GM12878 (cell line): ENCODE data around the gene TRHDE. TPM values are rescaled to one million over a fixed set of nuclear protein-coding genes. Genes with fewer than 3 reads are reported as not detected.

Experiments
- ATAC-seq: fragments of 200-7000 bp; cut with Tn5 transposase; 3 replicates; pipeline ENCODE4 v1.9.1; 2020; ENCODE audit warnings: mild to moderate bottlenecking, moderate library complexity
- BruUV-seq: library from RNA; stranded (reverse); fragments of 400-500 nt; replicated peaks from 2 replicates; lab custom pipeline; 2021; lab: Mats Ljungman, UMichigan
- CTCF ChIA-PET: fragments of 300-600 bp; sonication (Branson Sonifier 250); formaldehyde crosslinking; extraction: SDS; loops from one replicate; lab custom pipeline; 2021; ENCODE audit warnings: inconsistent platforms; lab: Yijun Ruan, JAX
- POLR2A ChIA-PET: fragments of 350-600 bp; formaldehyde crosslinking; extraction: SDS; loops from one replicate; lab custom pipeline; 2021; ENCODE audit warnings: inconsistent platforms; lab: Charles Lee
- RAD21 ChIA-PET: fragments of 300-600 bp; sonication (Branson Sonifier 250); formaldehyde crosslinking; loops from one replicate; lab custom pipeline; 2023; ENCODE audit warnings: antibody characterized with exemption; ENCODE audit not compliant: unreplicated experiment; lab: Charles Lee
- SMC1A ChIA-PET: fragments of 300-600 bp; sonication (Branson Sonifier 250); formaldehyde crosslinking; loops from one replicate; lab custom pipeline; 2023; ENCODE audit not compliant: unreplicated experiment, uncharacterized antibody; lab: Charles Lee
- DNase-seq: peaks from one replicate; pipeline ENCODE4 v3.0.0-alpha.2; 2011; ENCODE audit warnings: low read depth, low spot score
- FAIRE-seq: peaks from 3 replicates; lab custom pipeline; 2011; peaks lifted over from hg19 to GRCh38; lab: Jason Lieb, UNC
- H2AFZ ChIP-seq: 2 replicates; pipeline ENCODE4 v1.6.0; 2011; ENCODE audit warnings: low read depth, low read length, control low read depth; ENCODE audit not compliant: control insufficient read depth
- H3K27ac ChIP-seq: 2 replicates; pipeline ENCODE4 v1.5.1; 2011; ENCODE audit warnings: control low read depth; ENCODE audit not compliant: control insufficient read depth, insufficient read depth
- H3K27me3 ChIP-seq, 2 experiments: replicated peaks in 1 of 2; 2 replicates each; pipeline versions ENCODE4 v1.6.0 to v1.6.1; 2011; ENCODE audit warnings: low read length in 1 of 2; ENCODE audit not compliant: control insufficient read depth in 2 of 2, insufficient read depth in 2 of 2
- H3K36me3 ChIP-seq, 2 experiments: 2 replicates each; pipeline ENCODE4 v1.5.1; 2011; ENCODE audit warnings: low read length in 1 of 2; ENCODE audit not compliant: control insufficient read depth in 2 of 2, insufficient read depth in 2 of 2
- H3K4me1 ChIP-seq: 2 replicates; pipeline ENCODE4 v1.6.1; 2011; ENCODE audit warnings: mild to moderate bottlenecking, low read length, moderate library complexity, mixed read lengths; ENCODE audit not compliant: control insufficient read depth, insufficient read depth
- H3K4me2 ChIP-seq: 2 replicates; pipeline ENCODE4 v1.6.0; 2011; ENCODE audit warnings: control low read depth; ENCODE audit not compliant: control insufficient read depth, insufficient read depth
- H3K4me3 ChIP-seq: fragments of 200-600 bp; sonication (generic); 2 replicates; pipeline ENCODE4 v1.5.1; 2016
- H3K79me2 ChIP-seq: 2 replicates; pipeline ENCODE4 v1.6.0; 2011; ENCODE audit warnings: low read length; ENCODE audit not compliant: control insufficient read depth, insufficient read depth
- H3K9ac ChIP-seq: 2 replicates; pipeline ENCODE4 v1.8.0; 2011; ENCODE audit warnings: low read length, control low read depth, mixed read lengths; ENCODE audit not compliant: control insufficient read depth, insufficient read depth
- H3K9me3 ChIP-seq: replicated peaks from 3 replicates; pipeline ENCODE4 v1.5.1; 2011; ENCODE audit warnings: mild to moderate bottlenecking, low read length; ENCODE audit not compliant: control insufficient read depth, insufficient read depth
- H4K20me1 ChIP-seq: 2 replicates; pipeline ENCODE4 v1.6.0; 2011; ENCODE audit not compliant: control insufficient read depth, insufficient read depth
- BCL3 ChIP-seq: IDR thresholded peaks from 2 replicates; pipeline ENCODE4 v1.6.1; 2011; ENCODE audit warnings: borderline replicate concordance, low read depth, mild to moderate bottlenecking, moderate library complexity, low read length; ENCODE audit not compliant: insufficient read depth, poor library complexity, severe bottlenecking
- E2F4 ChIP-seq: IDR thresholded peaks from 2 replicates; pipeline ENCODE4 v1.6.1; 2012; ENCODE audit warnings: low read depth, low read length, improper control_type of control experiment
- E2F8 ChIP-seq: fragments of 450-650 bp; IDR thresholded peaks from 2 replicates; pipeline ENCODE4 v1.6.1; 2018; ENCODE audit warnings: mild to moderate bottlenecking, low read depth, moderate library complexity; ENCODE audit not compliant: partially characterized antibody
- FOS ChIP-seq: IDR thresholded peaks from 3 replicates; pipeline ENCODE4 v1.6.1; 2011; ENCODE audit warnings: borderline replicate concordance; ENCODE audit not compliant: insufficient read length; ENCODE audit errors: extremely low read depth
- KDM1A ChIP-seq: fragments of 200-600 bp; sonication (generic); IDR thresholded peaks from 2 replicates; pipeline ENCODE4 v1.6.1; 2016; ENCODE audit warnings: borderline replicate concordance
- MTA2 ChIP-seq: fragments of 450-650 bp; IDR thresholded peaks from 2 replicates; pipeline ENCODE4 v1.6.1; 2016; ENCODE audit warnings: low read depth, mild to moderate bottlenecking, moderate library complexity
- MYC ChIP-seq: IDR thresholded peaks from 2 replicates; pipeline ENCODE4 v1.6.1; 2011; ENCODE audit warnings: mild to moderate bottlenecking, low read length, moderate library complexity, inconsistent platforms; ENCODE audit not compliant: insufficient read depth, insufficient replicate concordance, insufficient read length, severe bottlenecking
- NFIC ChIP-seq: IDR thresholded peaks from 2 replicates; pipeline ENCODE4 v1.6.1; 2012; ENCODE audit warnings: low read depth, mild to moderate bottlenecking, inconsistent platforms, low read length, moderate library complexity
- NFYB ChIP-seq: IDR thresholded peaks from 2 replicates; pipeline ENCODE4 v1.6.1; 2011; ENCODE audit warnings: low read depth, mild to moderate bottlenecking, low read length, improper control_type of control experiment, moderate library complexity; ENCODE audit not compliant: insufficient read depth
- NR2F1 ChIP-seq: fragments of 450-650 bp; conservative IDR thresholded peaks from 2 replicates; pipeline ENCODE4 v1.6.1; 2017; ENCODE audit warnings: mild to moderate bottlenecking
- WRNIP1 ChIP-seq: IDR thresholded peaks from 2 replicates; pipeline ENCODE4 v1.6.1; 2011; ENCODE audit warnings: low read depth, low read length, improper control_type of control experiment, borderline replicate concordance
- ZNF687 ChIP-seq: fragments of 450-650 bp; IDR thresholded peaks from 2 replicates; pipeline ENCODE4 v1.6.1; 2017; ENCODE audit warnings: mild to moderate bottlenecking, moderate library complexity
- ZSCAN29 ChIP-seq: fragments of 450-650 bp; IDR thresholded peaks from 2 replicates; pipeline ENCODE4 v1.6.1; 2017; ENCODE audit warnings: mild to moderate bottlenecking, moderate library complexity
- WGBS: methylation state at CpG from one replicate; pipeline ENCODE4 v1.1.6; 2016; ENCODE audit warnings: low lambda C conversion rate; ENCODE audit not compliant: insufficient replicate concordance, insufficient coverage; ENCODE audit errors: missing lambda C conversion rate; 5-methylcytosine and 5-hydroxymethylcytosine counted together
- in situ Hi-C: fragments of 300-500 bp; cut with MboI; formaldehyde crosslinking; loops from 9 replicates; pipeline ENCODE4 v1.14.3; 2018; ENCODE audit warnings: mixed read lengths
- intact Hi-C: fragments of 100-400 bp; cut with micrococcal nuclease; formaldehyde crosslinking; loops from one replicate; pipeline ENCODE4 v1.14.2; 2022; ENCODE audit not compliant: unreplicated experiment
- polyA plus RNA-seq, 11 experiments: library from polyadenylated mRNA; depleted of rRNA in 4 of 11; unstranded in 6 of 11; stranded (reverse) in 5 of 11; fragments of >200 nt; fragmentation: Nextera tagmentation in 4 of 11; fragmentation: Illumina TruSeq in 1 of 11; extraction: Ambion mirVana in 4 of 11; extraction: Trizol in 1 of 11; gene quantifications; 1 replicate in 1 of 11; 2 replicates in 10 of 11; pipeline versions ENCODE4 v1.2.1 to v1.2.3, GENCODE V29; 2011 to 2016; ENCODE audit warnings: inconsistent platforms in 2 of 11, missing spikeins in 2 of 11, low read depth in 1 of 11
- total RNA-seq, 4 experiments: library from RNA; depleted of rRNA in 3 of 4; stranded (reverse); fragments of >200 nt in 3 of 4; fragmentation: Illumina TruSeq in 1 of 4; extraction: Trizol in 1 of 4; gene quantifications; 2 replicates each; pipeline versions ENCODE4 v1.2.1 to v1.2.3, GENCODE V29; 2013 to 2021

Gene TRHDE
- total and polyA plus RNA-seq, 10 of the 15 experiments (the other 5 are each of a cell fraction or from before 2014, with no cell fraction given) = not detected

- SMC1A ChIA-PET = no interaction called here
- Histone ChIP-seq H3K9ac (no peak overlapping the region), H3K27me3 (no peaks in the 10 kb centered on the region; a peak in 1 of 4 replicates), H3K4me1 (no peaks in the 10 kb centered on the region), H3K36me3 (no peaks in the 10 kb centered on the region), H2AFZ (no peak overlapping the region), H4K20me1 (no peaks in the 10 kb centered on the region), H3K9me3 (no peaks in the 10 kb centered on the region), H3K27ac (no peak overlapping the region), H3K4me2 (no peak overlapping the region), H3K79me2 (no peaks in the 10 kb centered on the region), H3K4me3 (no peak overlapping the region)
- POLR2A ChIA-PET = no interaction called here
- FAIRE-seq = no peak
- no peak for DNase-seq
- intact Hi-C loops (no loop called here), in situ Hi-C loops (no loop called here)
- RAD21 ChIA-PET = no interaction called here
- CTCF ChIA-PET = no interaction called here
- BruUV-seq = no TSS peak
- WGBS = 49% methylated on average over 2 of the region's 2 CpGs
- ATAC-seq = no peak
- no peak for TF ChIP-seq NFYB
- TF ChIP-seq BCL3 = no peak
- no peak for TF ChIP-seq MYC
- TF ChIP-seq NFIC = no peak
- no peak for TF ChIP-seq FOS
- no peak for TF ChIP-seq ZNF687
- TF ChIP-seq NR2F1 = no peak
- no peak for TF ChIP-seq E2F4
- no peak for TF ChIP-seq WRNIP1
- no peak for TF ChIP-seq E2F8
- TF ChIP-seq KDM1A = no peak
- TF ChIP-seq MTA2 = no peak
- TF ChIP-seq ZSCAN29 = no peak
Observed at GRCh38 chr12:72295744-72296143, 23.6 kb downstream of the TRHDE start.
